ENCODE measurements around the gene NAMPT.

GRCh38 chr7:106252568-106252967 lies 32.2 kb downstream of the NAMPT start:
- TF ChIP-seq CTCF (IDR thresholded peaks at IDR 0.05; ENCODE audit: insufficient read depth, low read length) = no peak
- no peak for TF ChIP-seq SPI1 (IDR thresholded peaks at IDR 0.05; ENCODE audit: borderline replicate concordance, low read depth)
- no peak for TF ChIP-seq POLR2AphosphoS5 (IDR thresholded peaks at IDR 0.05; ENCODE audit: low read depth)
- no peak for TF ChIP-seq REST (IDR thresholded peaks at IDR 0.05; ENCODE audit: insufficient replicate concordance, low read depth)
